ENCODE measurements around the gene GCNT2.

GRCh38 chr6:10569392-10570127 lies 48.4 kb downstream of the GCNT2 start:
- TF ChIP-seq CTCF (IDR thresholded peaks at IDR 0.05) (no peak), POLR2AphosphoS5 (IDR thresholded peaks at IDR 0.05; ENCODE audit: insufficient read depth in 1 of 2, low read depth in 1 of 2) (no peak), POLR2A (IDR thresholded peaks at IDR 0.05) (no peak)
